Middle frontal gyrus (tissue), 1 donor: ENCODE data around the gene TNS2.
"Not testable (repeated sequence)": the region's sequence is repeated elsewhere in the genome, so short reads cannot be mapped to it uniquely, and the experiment has no call there.

Source experiments
- DNase-seq: peaks from one replicate; pipeline ENCODE4 v3.0.0-alpha.2; 2015; ENCODE audit warnings: low spot score; ENCODE audit errors: extremely low spot score

Gene TNS2

DNA sequence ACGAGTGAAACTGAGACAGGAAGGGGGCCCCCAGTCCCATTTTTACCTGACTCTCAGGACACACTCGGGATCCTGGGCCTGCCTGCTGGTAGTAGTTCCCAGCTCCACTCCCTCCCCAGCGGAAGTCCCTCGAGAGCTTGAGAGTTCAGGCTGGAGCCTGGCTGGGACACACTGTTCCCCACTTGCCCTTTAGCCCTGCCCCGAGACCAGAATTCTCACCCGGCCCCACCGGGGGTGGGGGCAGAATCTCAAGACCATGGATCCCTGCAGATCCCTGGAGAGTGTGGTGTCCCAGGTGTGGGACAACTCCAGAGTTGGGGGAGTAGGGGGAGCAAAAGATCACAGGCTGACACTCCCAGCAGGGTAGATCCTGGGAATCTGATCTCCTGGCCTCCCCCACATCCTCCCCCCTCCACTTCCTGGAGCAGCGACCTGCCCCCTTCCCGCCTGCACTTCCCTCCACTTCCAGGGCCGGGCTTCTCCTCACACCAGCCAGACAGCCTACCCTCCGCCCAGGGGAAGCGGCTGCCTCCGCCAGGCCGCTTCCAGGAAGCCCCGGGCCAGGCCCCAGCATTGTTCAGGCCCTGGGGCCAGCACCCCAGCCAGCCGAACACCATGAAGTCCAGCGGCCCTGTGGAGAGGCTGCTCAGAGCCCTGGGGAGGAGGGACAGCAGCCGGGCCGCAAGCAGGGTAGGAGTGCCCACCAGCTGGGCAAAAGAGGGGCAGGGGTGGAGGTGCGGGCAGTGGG lies at the start of gene TNS2:
TSS of gene TNS2 (plus strand) at position 495 of the 748 bp plus-strand sequence. CDS start at position 616, 121 bp downstream.
- DNase-seq: no peak

DNA sequence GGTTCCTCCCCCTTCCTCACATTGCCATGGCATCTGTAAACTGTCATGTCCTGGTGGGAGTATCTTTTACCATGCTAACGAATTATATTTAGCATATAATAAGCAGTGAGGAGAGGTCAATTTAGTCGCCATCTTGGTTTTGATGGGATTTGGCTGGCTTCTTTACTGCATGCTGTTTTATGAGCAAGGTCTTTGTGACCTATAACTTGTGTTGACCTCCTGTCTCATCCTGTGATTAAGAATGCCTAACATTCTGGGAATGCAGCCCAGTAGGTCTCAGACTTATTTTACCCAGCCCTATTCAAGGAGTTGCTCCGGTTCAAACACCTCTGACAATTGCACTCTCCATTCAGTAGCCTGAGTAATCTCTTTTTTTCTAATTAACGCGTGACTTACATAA lies 45.7 kb upstream of the TNS2 start:
- DNase-seq: no peak

DNA sequence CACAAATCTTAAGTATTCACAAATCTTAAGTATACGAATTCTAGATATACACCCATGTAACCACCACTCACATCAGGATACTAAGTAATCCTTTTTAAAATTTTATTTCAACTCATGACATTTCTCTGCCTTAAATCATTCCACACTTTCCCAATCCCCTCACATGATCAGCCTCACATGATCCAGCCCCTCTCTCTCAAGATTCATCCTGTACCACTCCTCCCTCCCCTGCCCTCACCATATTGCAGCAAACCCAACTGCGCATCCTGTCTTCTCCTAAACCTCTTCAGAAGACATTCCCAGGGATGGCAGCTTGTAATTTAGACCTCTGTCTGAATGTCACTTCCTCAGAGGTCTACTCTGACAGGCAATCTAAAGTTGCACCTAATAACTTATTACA lies 45.3 kb upstream of the TNS2 start:
- no peak for DNase-seq

GRCh38 chr12:53005215-53005985 lies 44.5 kb upstream of the TNS2 start:
- DNase-seq: no peak

DNA sequence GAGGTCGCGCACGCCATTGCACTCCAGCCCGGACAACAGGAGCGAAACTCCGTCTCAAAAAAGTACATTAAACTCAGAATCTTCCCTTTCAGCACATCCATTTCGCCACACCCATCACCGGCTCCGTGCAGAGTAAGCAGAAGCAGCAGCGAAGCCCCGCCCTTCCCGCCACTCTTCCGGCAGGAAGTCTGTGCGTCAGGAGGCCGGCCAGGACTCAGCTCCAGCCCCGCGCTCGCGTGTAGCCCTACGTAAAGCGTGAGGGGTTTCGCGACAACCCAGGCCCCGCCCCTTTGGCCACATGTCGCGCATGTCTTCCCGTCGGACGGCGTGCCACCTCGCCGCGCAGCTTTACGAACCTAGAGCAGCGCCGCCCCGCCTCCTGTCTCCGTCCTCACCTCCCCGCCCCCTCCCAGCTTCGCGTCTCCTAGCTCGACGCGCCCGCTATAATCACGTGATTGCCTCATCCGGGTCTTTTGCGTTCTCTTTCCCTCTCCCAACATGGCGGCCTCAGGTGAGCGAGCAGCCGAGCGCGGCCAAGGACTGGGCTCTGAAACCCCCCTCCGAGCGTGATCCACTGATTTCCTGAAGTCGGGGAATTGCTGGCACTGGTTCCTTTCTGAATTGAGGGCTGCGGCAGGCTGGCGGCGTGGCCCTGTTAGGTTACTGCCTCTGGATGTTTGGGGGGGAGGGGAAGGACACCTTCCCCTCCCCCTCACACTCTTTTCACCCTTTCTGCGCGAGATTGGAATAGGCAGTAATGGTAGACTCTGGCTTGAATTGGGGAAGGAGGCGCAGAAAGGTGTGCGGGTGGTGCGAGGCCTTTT lies 43.7 kb upstream of the TNS2 start, which contains the start of gene EIF4B:
TSS of gene EIF4B (plus strand) at position 471 of the 824 bp plus-strand sequence. CDS start at position 499, 28 bp downstream.
- peak; percentile 98 for DNase-seq

DNA sequence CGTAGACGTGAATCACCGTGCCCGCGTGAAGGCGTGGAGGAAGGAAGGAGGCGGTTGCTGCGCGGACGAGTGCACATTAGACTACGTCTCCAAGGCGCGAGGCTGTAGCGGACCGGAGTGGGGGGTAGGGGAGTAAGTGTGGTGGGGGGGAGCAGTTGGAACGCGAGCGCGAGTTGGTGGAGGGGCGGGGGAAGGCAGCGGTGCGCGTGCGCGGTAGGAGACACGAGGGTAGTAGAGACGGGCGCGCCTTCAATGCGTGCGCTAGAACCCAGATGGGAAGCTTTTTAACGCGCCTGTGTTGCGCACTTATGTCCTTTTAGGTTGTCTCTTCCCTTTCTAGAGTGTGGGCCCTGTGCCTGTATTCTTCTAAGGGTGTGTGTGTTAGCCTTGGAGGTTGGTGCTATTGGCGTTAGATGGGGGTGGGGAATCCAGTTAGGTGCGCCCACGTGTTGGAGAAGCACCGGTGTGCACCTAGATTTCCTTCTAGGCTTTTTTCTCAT lies 43.0 kb upstream of the TNS2 start:
- DNase-seq: no peak

DNA sequence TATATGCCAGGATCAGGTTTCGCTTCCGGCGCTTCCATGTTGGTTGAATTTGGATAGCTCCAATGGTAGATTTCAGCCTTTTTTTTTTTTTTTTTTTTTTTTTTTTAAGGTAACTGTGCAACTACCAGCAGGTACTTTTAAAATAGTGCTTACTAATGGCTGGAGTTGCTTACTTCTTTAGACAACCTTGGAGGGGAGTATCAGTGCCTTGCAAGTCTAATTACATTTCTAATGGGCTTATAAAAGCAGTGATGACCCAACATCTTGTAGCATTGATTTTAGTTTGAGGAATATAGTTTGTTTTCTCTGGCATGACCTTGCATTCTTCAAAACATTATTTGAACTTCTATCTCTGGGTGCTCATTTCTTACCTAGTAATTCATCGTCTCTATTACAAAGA lies 42.5 kb upstream of the TNS2 start:
- no peak for DNase-seq

GRCh38 chr12:53008760-53009159 lies 41.1 kb upstream of the TNS2 start:
- DNase-seq: not testable (repeated sequence)

GRCh38 chr12:53010955-53011354 lies 38.9 kb upstream of the TNS2 start:
- no peak for DNase-seq

- DNase-seq: no peak
Observed at GRCh38 chr12:53011889-53012288, 38.0 kb upstream of the TNS2 start.

- no peak for DNase-seq
Observed at GRCh38 chr12:53012928-53013327, 36.9 kb upstream of the TNS2 start.

GRCh38 chr12:53014709-53015108 lies 35.2 kb upstream of the TNS2 start:
- no peak for DNase-seq

GRCh38 chr12:53025250-53025649 lies 24.6 kb upstream of the TNS2 start:
- DNase-seq: no peak

- not testable (repeated sequence) for DNase-seq
Observed at GRCh38 chr12:53027014-53027413, 22.9 kb upstream of the TNS2 start.

GRCh38 chr12:53031616-53032015 lies 18.2 kb upstream of the TNS2 start:
- DNase-seq: no peak

DNA sequence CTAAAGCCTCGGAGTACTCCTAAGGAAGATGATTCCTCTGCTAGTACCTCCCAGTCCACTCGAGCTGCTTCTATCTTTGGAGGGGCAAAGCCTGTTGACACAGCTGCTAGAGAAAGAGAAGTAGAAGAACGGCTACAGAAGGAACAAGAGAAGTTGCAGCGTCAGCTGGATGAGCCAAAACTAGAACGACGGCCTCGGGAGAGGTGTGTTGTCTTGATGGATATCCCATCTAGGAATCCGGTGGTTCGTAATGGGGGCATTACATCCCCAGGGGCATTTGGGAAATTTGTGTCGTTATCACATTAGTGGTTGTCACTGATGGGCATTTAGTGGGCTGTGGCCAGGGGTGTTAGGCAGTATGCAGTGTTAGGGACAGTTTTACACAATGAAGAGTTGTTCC lies 16.0 kb upstream of the TNS2 start:
- DNase-seq: not testable (repeated sequence)

GRCh38 chr12:53034459-53034858 lies 15.4 kb upstream of the TNS2 start:
- no peak for DNase-seq

DNA sequence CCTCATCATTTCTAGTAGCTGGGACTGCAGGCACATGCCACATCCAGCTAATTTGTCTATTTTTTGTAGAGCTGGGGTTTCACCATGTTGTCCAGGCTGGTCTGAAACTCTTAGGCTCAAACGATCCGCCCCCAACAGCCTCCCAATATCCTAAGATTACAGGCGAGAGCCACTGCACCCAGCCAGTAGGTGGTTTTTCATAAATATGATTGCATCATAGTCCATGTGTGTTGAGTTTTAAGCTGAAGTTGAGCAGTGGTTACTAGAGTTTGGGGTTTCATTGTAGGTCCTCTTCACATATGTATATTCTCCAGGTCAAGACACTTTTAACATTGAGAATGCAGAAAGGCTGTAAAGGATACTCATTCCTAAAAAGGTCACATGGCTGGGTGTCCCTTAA lies 13.1 kb upstream of the TNS2 start:
- no peak for DNase-seq

GRCh38 chr12:53039851-53040250 lies 10.0 kb upstream of the TNS2 start:
- no peak for DNase-seq

GRCh38 chr12:53042607-53043454 lies 7.0 kb upstream of the TNS2 start:
- no peak for DNase-seq
